ENCODE measurements around the gene PRSS12. TPM values are rescaled to one million over a fixed set of nuclear protein-coding genes. Genes with fewer than 3 reads are reported as not detected.
A peak's percentile ranks its signal among the peaks of the same experiment; 100 is the strongest.

The PRSS12 gene
- polyA plus RNA-seq, 1 of the 3 experiments (the other 2 are of a cell fraction): 137 TPM

GRCh38 chr4:118265312-118266144 is 87.3 kb downstream of the PRSS12 start:
- Histone ChIP-seq H3K79me2 (ENCODE audit: insufficient read depth) (no peaks in the 10 kb centered on the region), H3K27me3 (ENCODE audit: insufficient read depth) (no peaks in the 10 kb centered on the region), H3K9me2 (no peaks in the 10 kb centered on the region), H4K20me1 (ENCODE audit: insufficient read depth) (no peaks in the 10 kb centered on the region), H3K4me1 (ENCODE audit: control insufficient read depth in 1 of 2, insufficient read depth in 2 of 2, low read depth in 1 of 2, low read length in 1 of 2) (no peaks in the 10 kb centered on the region; a peak in 1 of 4 replicates), H3K4me3 (ENCODE audit: low read depth in 2 of 2, low read length in 1 of 2) (peak overlapping the region; percentile 55 to 59), H3F3A (replicated peaks; ENCODE audit: insufficient read depth) (peaks cover 7% of the 10 kb centered on the region), H2AFZ (ENCODE audit: low read depth) (peak overlapping the region; percentile 89; the same call in 1 of the 2 replicates), H3K27ac (ENCODE audit: low read depth in 2 of 2, low read length in 1 of 2) (no peak overlapping the region; a peak in 1 of 4 replicates), H3K9me3 (no peaks in the 10 kb centered on the region; the same call in 1 of the 2 replicates), H3K4me2 (peak overlapping the region; percentile 76), H3K9ac (no peak overlapping the region), H3K36me3 (replicated peaks in 1 of 2; ENCODE audit: control insufficient read depth in 1 of 2, insufficient read depth in 2 of 2, low read length in 1 of 2) (no peaks in the 10 kb centered on the region)
- POLR2A ChIA-PET: no interaction called here
- DNase-seq: peak; percentile 71
- TF ChIP-seq JUND (IDR thresholded peaks at IDR 0.05) (no peak), NRF1 (IDR thresholded peaks at IDR 0.05; ENCODE audit: low read depth, low read length) (peak; percentile 71), SIN3A (IDR thresholded peaks at IDR 0.05; ENCODE audit: borderline replicate concordance, low read depth, low read length) (no peak), ELF1 (IDR thresholded peaks at IDR 0.05) (0 out of 2 replicates have a peak, but pooled peaks have one; percentile 44), EP300 (IDR thresholded peaks at IDR 0.05; ENCODE audit: borderline replicate concordance in 1 of 2, low read depth in 1 of 2, low read length in 1 of 2) (no peak), IRF3 (IDR thresholded peaks at IDR 0.05; ENCODE audit: low read depth, low read length) (no peak), SMC3 (IDR thresholded peaks at IDR 0.05; ENCODE audit: low read depth, low read length) (no peak), EZH2phosphoT487 (IDR thresholded peaks at IDR 0.05; ENCODE audit: borderline replicate concordance, low read depth) (no peak), GATA2 (CRISPR knock-in tag; IDR thresholded peaks at IDR 0.05) (no peak), TAF1 (IDR thresholded peaks at IDR 0.05; ENCODE audit: borderline replicate concordance, low read depth, low read length) (no peak), MEF2A (IDR thresholded peaks at IDR 0.05; ENCODE audit: borderline replicate concordance, low read depth) (no peak)
- TF ChIP-seq, protein P1, sequence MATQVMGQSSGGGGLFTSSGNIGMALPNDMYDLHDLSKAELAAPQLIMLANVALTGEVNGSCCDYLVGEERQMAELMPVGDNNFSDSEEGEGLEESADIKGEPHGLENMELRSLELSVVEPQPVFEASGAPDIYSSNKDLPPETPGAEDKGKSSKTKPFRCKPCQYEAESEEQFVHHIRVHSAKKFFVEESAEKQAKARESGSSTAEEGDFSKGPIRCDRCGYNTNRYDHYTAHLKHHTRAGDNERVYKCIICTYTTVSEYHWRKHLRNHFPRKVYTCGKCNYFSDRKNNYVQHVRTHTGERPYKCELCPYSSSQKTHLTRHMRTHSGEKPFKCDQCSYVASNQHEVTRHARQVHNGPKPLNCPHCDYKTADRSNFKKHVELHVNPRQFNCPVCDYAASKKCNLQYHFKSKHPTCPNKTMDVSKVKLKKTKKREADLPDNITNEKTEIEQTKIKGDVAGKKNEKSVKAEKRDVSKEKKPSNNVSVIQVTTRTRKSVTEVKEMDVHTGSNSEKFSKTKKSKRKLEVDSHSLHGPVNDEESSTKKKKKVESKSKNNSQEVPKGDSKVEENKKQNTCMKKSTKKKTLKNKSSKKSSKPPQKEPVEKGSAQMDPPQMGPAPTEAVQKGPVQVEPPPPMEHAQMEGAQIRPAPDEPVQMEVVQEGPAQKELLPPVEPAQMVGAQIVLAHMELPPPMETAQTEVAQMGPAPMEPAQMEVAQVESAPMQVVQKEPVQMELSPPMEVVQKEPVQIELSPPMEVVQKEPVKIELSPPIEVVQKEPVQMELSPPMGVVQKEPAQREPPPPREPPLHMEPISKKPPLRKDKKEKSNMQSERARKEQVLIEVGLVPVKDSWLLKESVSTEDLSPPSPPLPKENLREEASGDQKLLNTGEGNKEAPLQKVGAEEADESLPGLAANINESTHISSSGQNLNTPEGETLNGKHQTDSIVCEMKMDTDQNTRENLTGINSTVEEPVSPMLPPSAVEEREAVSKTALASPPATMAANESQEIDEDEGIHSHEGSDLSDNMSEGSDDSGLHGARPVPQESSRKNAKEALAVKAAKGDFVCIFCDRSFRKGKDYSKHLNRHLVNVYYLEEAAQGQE (IDR thresholded peaks at IDR 0.05; ENCODE audit: low read depth, low read length): no peak
- CTCF ChIA-PET: interaction anchor here (1.1 to 1.9 kb wide), 4 partner anchors 25 to 1131 kb away, joined by 3 to 7 read pairs (median 4); partner anchors contain the start of gene PRSS12
- 39% methylated on average over 25 of the region's 64 CpGs for WGBS (ENCODE audit: low lambda C conversion rate)
